PC-9 (cell line): ENCODE measurements around the gene ABCB6. TPM values are rescaled to one million over a fixed set of nuclear protein-coding genes. Genes with fewer than 3 reads are reported as not detected.
"Not testable (repeated sequence)": the region's sequence is repeated elsewhere in the genome, so short reads cannot be mapped to it uniquely, and the experiment has no call there.

Source experiments
- BruUV-seq: library from RNA; stranded (reverse); fragments of 400-500 nt; replicated peaks from 2 replicates; lab custom pipeline; 2021; lab: Mats Ljungman, UMichigan
- CTCF ChIA-PET: fragments of 300-600 bp; sonication (Branson Sonifier 250); formaldehyde crosslinking; loops from one replicate; lab custom pipeline; 2022; ENCODE audit warnings: antibody characterized with exemption; lab: Charles Lee
- POLR2A ChIA-PET: fragments of 300-600 bp; sonication (Branson Sonifier 250); formaldehyde crosslinking; loops from one replicate; lab custom pipeline; 2022; ENCODE audit warnings: antibody characterized with exemption; ENCODE audit not compliant: unreplicated experiment; lab: Charles Lee
- DNase-seq, 2 experiments: peaks; one replicate each; pipeline versions ENCODE4 v3.0.0 to v3.0.0-alpha.2; 2015 to 2022; ENCODE audit warnings: mixed read lengths in 1 of 2
- H2AFZ ChIP-seq: fragments of 200-600 bp; sonication (generic); 2 replicates; pipeline ENCODE4 v1.8.1; 2017; ENCODE audit warnings: antibody characterized with exemption
- H3F3A ChIP-seq: fragments of 200-600 bp; sonication (generic); 2 replicates; pipeline ENCODE4 v1.8.1; 2017; ENCODE audit warnings: antibody characterized with exemption, mild to moderate bottlenecking, low read depth; ENCODE audit not compliant: insufficient read depth
- H3K27ac ChIP-seq: fragments of 200-600 bp; sonication (generic); 2 replicates; pipeline ENCODE4 v1.6.1; 2016; ENCODE audit warnings: mixed run types
- H3K27me3 ChIP-seq: fragments of 200-600 bp; sonication (generic); 2 replicates; pipeline ENCODE4 v1.6.1; 2016; ENCODE audit warnings: low read depth, mixed run types; ENCODE audit not compliant: insufficient read depth
- H3K36me3 ChIP-seq: fragments of 200-600 bp; sonication (generic); 2 replicates; pipeline ENCODE4 v1.6.1; 2016; ENCODE audit warnings: low read depth, mixed run types
- H3K4me1 ChIP-seq: fragments of 200-600 bp; sonication (generic); replicated peaks from 2 replicates; pipeline ENCODE4 v1.6.1; 2016; ENCODE audit warnings: mixed run types; ENCODE audit not compliant: insufficient read depth
- H3K4me2 ChIP-seq: fragments of 200-600 bp; sonication (generic); 2 replicates; pipeline ENCODE4 v1.6.1; 2017; ENCODE audit warnings: mixed run types
- H3K4me3 ChIP-seq: fragments of 200-600 bp; sonication (generic); 2 replicates; pipeline ENCODE4 v1.6.1; 2016; ENCODE audit warnings: mixed run types
- H3K79me2 ChIP-seq: fragments of 200-600 bp; sonication (generic); 2 replicates; pipeline ENCODE4 v1.6.1; 2017; ENCODE audit warnings: low read depth, mixed run types
- H3K9me2 ChIP-seq: fragments of 200-600 bp; sonication (generic); 2 replicates; pipeline ENCODE4 v1.8.1; 2017; ENCODE audit warnings: mild to moderate bottlenecking; ENCODE audit not compliant: insufficient read depth
- H3K9me3 ChIP-seq: fragments of 200-600 bp; sonication (generic); 2 replicates; pipeline ENCODE4 v1.8.1; 2016; ENCODE audit warnings: low read depth; ENCODE audit not compliant: insufficient read depth
- H4K20me1 ChIP-seq: fragments of 200-600 bp; sonication (generic); 2 replicates; pipeline ENCODE4 v1.8.1; 2017; ENCODE audit not compliant: insufficient read depth
- CTCF ChIP-seq: fragments of 200-600 bp; sonication (generic); conservative IDR thresholded peaks from 2 replicates; pipeline ENCODE4 v1.6.1; 2017; ENCODE audit warnings: mixed run types, antibody characterized with exemption, mild to moderate bottlenecking, moderate library complexity
- EZH2 ChIP-seq: fragments of 200-600 bp; sonication (generic); IDR thresholded peaks from 2 replicates; pipeline ENCODE4 v1.8.0; 2017; ENCODE audit warnings: antibody characterized with exemption, low read depth
- intact Hi-C: fragments of 100-400 bp; cut with micrococcal nuclease; formaldehyde crosslinking; loops from one replicate; pipeline ENCODE4 v1.10.0; 2022; ENCODE audit not compliant: unreplicated experiment
- total RNA-seq: library from RNA; stranded (reverse); gene quantifications from 2 replicates; pipeline ENCODE4 v1.2.3, GENCODE V29; 2021

The ABCB6 gene
- total RNA-seq, 1 experiment from 2014 or later, result 41.4 TPM

- Histone ChIP-seq H3F3A (no peaks in the 10 kb centered on the region), H3K36me3 (no peaks in the 10 kb centered on the region), H3K27me3 (no peaks in the 10 kb centered on the region), H3K4me2 (no peak overlapping the region), H4K20me1 (no peaks in the 10 kb centered on the region), H3K9me2 (no peaks in the 10 kb centered on the region), H2AFZ (no peak overlapping the region), H3K27ac (no peak overlapping the region), H3K4me3 (no peak overlapping the region), H3K9me3 (no peaks in the 10 kb centered on the region), H3K4me1 (no peaks in the 10 kb centered on the region), H3K79me2 (no peaks in the 10 kb centered on the region)
- POLR2A ChIA-PET, result no interaction called here
- DNase-seq, result no peak
- no peak for TF ChIP-seq CTCF
- no peak for TF ChIP-seq EZH2
- no TSS peak for BruUV-seq
- CTCF ChIA-PET, result no interaction called here
- intact Hi-C loops, result no loop called here
Observed at GRCh38 chr2:219266232-219266631, 47.5 kb upstream of the ABCB6 start.

- ChIA-PET POLR2A (no interaction called here), CTCF (no interaction called here)
- no TSS peak for BruUV-seq
- Histone ChIP-seq H3K79me2 (no peaks in the 10 kb centered on the region), H3K4me3 (no peak overlapping the region), H3K9me3 (no peaks in the 10 kb centered on the region), H3K36me3 (no peaks in the 10 kb centered on the region), H3K27me3 (no peaks in the 10 kb centered on the region), H2AFZ (no peak overlapping the region), H3K9me2 (no peaks in the 10 kb centered on the region), H3F3A (no peaks in the 10 kb centered on the region), H3K4me1 (no peaks in the 10 kb centered on the region), H3K27ac (no peak overlapping the region), H3K4me2 (no peak overlapping the region), H4K20me1 (no peaks in the 10 kb centered on the region)
- intact Hi-C loops, result no loop called here
- TF ChIP-seq CTCF (no peak), EZH2 (no peak)
- DNase-seq, result no peak
Observed at GRCh38 chr2:219261024-219261855, 42.5 kb upstream of the ABCB6 start.

GRCh38 chr2:219258942-219259341 is 40.2 kb upstream of the ABCB6 start:
- H2AFZ ChIP-seq, H4K20me1 ChIP-seq, POLR2A ChIA-PET, H3K9me3 ChIP-seq, H3K9me2 ChIP-seq, H3K79me2 ChIP-seq, H3K36me3 ChIP-seq, H3K4me2 ChIP-seq, H3K4me3 ChIP-seq, DNase-seq, CTCF ChIA-PET, H3F3A ChIP-seq, intact Hi-C loops, H3K27ac ChIP-seq, BruUV-seq, H3K27me3 ChIP-seq: not testable (repeated sequence)
- peaks cover 11% of the 10 kb centered on the region for H3K4me1 ChIP-seq
